Activated CD4-positive, alpha-beta memory T cell treated with anti-CD3 and anti-CD28 coated beads for 36 hours (primary cell): ENCODE measurements around the gene PLAAT2. TPM values are rescaled to one million over a fixed set of nuclear protein-coding genes. Genes with fewer than 3 reads are reported as not detected.

ENCODE experiments used
- CTCF ChIA-PET: fragments of 350-600 bp; sonication (Branson Sonifier 250); formaldehyde crosslinking; loops from one replicate; lab custom pipeline; 2021; ENCODE audit warnings: antibody characterized with exemption, inconsistent platforms; lab: Charles Lee
- POLR2A ChIA-PET: fragments of 350-600 bp; sonication (Branson Sonifier 250); formaldehyde crosslinking; loops from one replicate; lab custom pipeline; 2021; ENCODE audit warnings: antibody characterized with exemption; lab: Charles Lee
- DNase-seq: peaks from one replicate; pipeline ENCODE4 v3.0.0-alpha.2; 2020
- H3K27ac Mint-ChIP-seq: one replicate; pipeline ENCODE4 v1.8.0; 2021; ENCODE audit warnings: mixed read lengths
- H3K27me3 Mint-ChIP-seq: one replicate; pipeline ENCODE4 v1.8.0; 2021; ENCODE audit warnings: mixed read lengths
- H3K36me3 Mint-ChIP-seq: one replicate; pipeline ENCODE4 v1.8.0; 2021; ENCODE audit warnings: mixed read lengths
- H3K4me1 Mint-ChIP-seq: one replicate; pipeline ENCODE4 v1.8.0; 2021; ENCODE audit warnings: low read depth, mixed read lengths
- H3K4me3 Mint-ChIP-seq: one replicate; pipeline ENCODE4 v1.8.0; 2021; ENCODE audit warnings: mild to moderate bottlenecking, mixed read lengths
- H3K9me3 Mint-ChIP-seq: one replicate; pipeline ENCODE4 v1.8.0; 2021; ENCODE audit warnings: mixed read lengths
- intact Hi-C: fragments of 100-400 bp; cut with micrococcal nuclease; formaldehyde crosslinking; loops from one replicate; pipeline ENCODE4 v1.15.1; 2023
- total RNA-seq, 2 experiments: library from RNA; stranded (reverse); gene quantifications; one replicate each; pipeline ENCODE4 v1.2.3, GENCODE V29; 2021

The PLAAT2 gene
- total RNA-seq, 2 experiments from 2014 or later = 0.44 TPM; not detected in 1

DNA sequence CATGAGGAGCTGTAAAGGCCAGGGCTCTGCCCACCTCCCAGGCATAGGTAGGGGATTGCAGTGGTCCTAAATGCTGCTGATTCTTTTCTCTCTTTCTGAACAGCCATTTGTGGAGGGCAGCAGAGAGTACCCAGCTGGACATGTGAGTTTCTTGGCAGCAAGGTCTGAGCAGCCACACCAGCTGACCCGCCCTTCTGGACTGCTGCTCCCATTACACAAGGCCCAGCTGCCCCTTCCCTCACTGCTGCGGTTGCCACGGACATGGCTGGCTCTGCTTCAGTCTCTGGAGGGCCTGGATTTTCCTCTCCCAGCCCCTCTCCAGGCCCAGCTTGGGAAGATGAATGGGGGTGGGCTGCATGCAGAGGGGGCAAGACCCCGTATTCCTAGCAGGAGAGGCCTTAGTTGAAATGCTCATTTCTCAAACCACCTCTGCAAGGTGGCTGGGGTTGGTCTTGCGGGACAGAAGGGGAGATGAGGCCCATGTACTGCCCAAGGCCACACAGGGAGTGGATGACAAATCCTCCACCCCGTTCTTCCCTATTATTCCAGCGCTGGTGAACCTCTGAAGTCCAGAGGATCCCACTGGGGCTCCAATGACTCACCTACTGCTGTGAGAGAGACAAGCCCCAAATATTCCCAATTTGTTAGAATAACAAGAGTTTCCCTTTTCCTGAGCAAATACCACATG lies 52.7 kb downstream of the PLAAT2 start:
- no peak overlapping the region for H3K27ac Mint-ChIP-seq
- ChIA-PET CTCF (no interaction called here), POLR2A (interaction anchor here (0.6 kb wide), 1 partner anchor 13 kb away, joined by 3 read pairs; no protein-coding TSS in a partner anchor)
- no peaks in the 10 kb centered on the region for H3K4me1 Mint-ChIP-seq
- H3K9me3 Mint-ChIP-seq = no peaks in the 10 kb centered on the region
- no peaks in the 10 kb centered on the region for H3K36me3 Mint-ChIP-seq
- DNase-seq = no peak
- H3K27me3 Mint-ChIP-seq = no peaks in the 10 kb centered on the region
- no peak overlapping the region for H3K4me3 Mint-ChIP-seq
- intact Hi-C loops = no loop called here

GRCh38 chr11:63508745-63509144 lies 54.4 kb downstream of the PLAAT2 start:
- Mint-ChIP-seq H3K4me3 (no peak overlapping the region), H3K27ac (no peak overlapping the region), H3K9me3 (no peaks in the 10 kb centered on the region), H3K36me3 (no peaks in the 10 kb centered on the region), H3K4me1 (no peaks in the 10 kb centered on the region), H3K27me3 (no peaks in the 10 kb centered on the region)
- intact Hi-C loops = no loop called here
- ChIA-PET POLR2A (interaction anchor here (0.8 kb wide), 1 partner anchor 29 kb away, joined by 3 read pairs; no protein-coding TSS in a partner anchor), CTCF (interaction anchor here (1.0 to 1.2 kb wide), 3 partner anchors 28 to 485 kb away, joined by 3 to 5 read pairs (median 3); partner anchors contain the start of gene PLAAT4)
- DNase-seq = no peak

DNA sequence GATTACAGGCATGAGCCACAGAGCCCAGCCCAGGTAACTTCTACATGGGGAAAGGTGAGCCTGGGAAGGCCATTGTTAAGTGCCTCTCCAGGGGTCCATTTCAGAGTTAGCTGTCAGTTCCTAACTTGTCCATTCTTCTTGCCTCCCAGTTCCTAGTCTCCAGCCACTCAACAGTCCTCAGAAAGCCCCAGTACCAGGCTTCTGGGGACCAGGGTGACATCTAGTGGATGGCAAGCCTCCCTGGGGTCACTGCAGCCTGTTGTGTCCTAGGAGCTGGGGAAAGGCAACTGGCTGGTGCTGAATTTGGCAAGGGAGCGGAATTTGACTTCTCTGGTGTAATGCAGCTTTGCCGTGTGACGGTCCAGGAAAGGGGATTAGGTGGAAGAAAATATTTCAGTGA lies 55.2 kb downstream of the PLAAT2 start:
- ChIA-PET POLR2A (interaction anchor here (0.6 to 0.8 kb wide), 2 partner anchors 28 to 163 kb away, joined by 3 read pairs; no protein-coding TSS in a partner anchor), CTCF (interaction anchor here (0.7 to 1.2 kb wide), 4 partner anchors 29 to 484 kb away, joined by 3 to 5 read pairs (median 3); partner anchors contain the start of gene PLAAT4)
- H3K9me3 Mint-ChIP-seq = no peaks in the 10 kb centered on the region
- no peaks in the 10 kb centered on the region for H3K4me1 Mint-ChIP-seq
- H3K27ac Mint-ChIP-seq = no peak overlapping the region
- intact Hi-C loops = no loop called here
- DNase-seq = peak; percentile 43
- no peak overlapping the region for H3K4me3 Mint-ChIP-seq
- no peaks in the 10 kb centered on the region for H3K36me3 Mint-ChIP-seq
- no peaks in the 10 kb centered on the region for H3K27me3 Mint-ChIP-seq

GRCh38 chr11:63507511-63507910 lies 55.7 kb downstream of the PLAAT2 start:
- no peak for DNase-seq
- ChIA-PET CTCF (interaction anchor here (0.7 to 1.2 kb wide), 3 partner anchors 28 to 131 kb away, joined by 3 read pairs; no protein-coding TSS in a partner anchor), POLR2A (interaction anchor here (0.6 kb wide), 2 partner anchors 143 to 163 kb away, joined by 3 read pairs; no protein-coding TSS in a partner anchor)
- H3K9me3 Mint-ChIP-seq = no peaks in the 10 kb centered on the region
- H3K4me1 Mint-ChIP-seq = peaks cover 2% of the 10 kb centered on the region
- H3K36me3 Mint-ChIP-seq = no peaks in the 10 kb centered on the region
- intact Hi-C loops = no loop called here
- no peaks in the 10 kb centered on the region for H3K27me3 Mint-ChIP-seq
- H3K4me3 Mint-ChIP-seq = no peak overlapping the region
- H3K27ac Mint-ChIP-seq = no peak overlapping the region

GRCh38 chr11:63506876-63507275 lies 56.3 kb downstream of the PLAAT2 start:
- H3K27ac Mint-ChIP-seq = no peak overlapping the region
- H3K36me3 Mint-ChIP-seq = no peaks in the 10 kb centered on the region
- no peak overlapping the region for H3K4me3 Mint-ChIP-seq
- no peaks in the 10 kb centered on the region for H3K9me3 Mint-ChIP-seq
- no peak for DNase-seq
- H3K27me3 Mint-ChIP-seq = no peaks in the 10 kb centered on the region
- ChIA-PET POLR2A (interaction anchor here (0.5 to 0.6 kb wide), 3 partner anchors 26 to 144 kb away, joined by 3 to 5 read pairs (median 4); no protein-coding TSS in a partner anchor), CTCF (interaction anchor here (0.8 to 1.4 kb wide), 2 partner anchors 28 to 131 kb away, joined by 3 to 5 read pairs; no protein-coding TSS in a partner anchor)
- intact Hi-C loops = no loop called here
- H3K4me1 Mint-ChIP-seq = peaks cover 6% of the 10 kb centered on the region

GRCh38 chr11:63505857-63506528 lies 57.2 kb downstream of the PLAAT2 start, which contains the start of gene LGALS12:
TSS of gene LGALS12 (plus strand) at chr11:63506084. CDS start at chr11:63506459, 375 bp downstream.
- Mint-ChIP-seq H3K27ac (no peak within 1 kb of the TSS), H3K36me3 (no peaks in the 10 kb centered on the region), H3K4me1 (peaks cover 6% of the 10 kb centered on the region), H3K9me3 (peaks cover 1% of the 10 kb centered on the region), H3K27me3 (no peaks in the 10 kb centered on the region), H3K4me3 (no peak within 1 kb of the TSS)
- no peak for DNase-seq
- CTCF ChIA-PET = interaction anchor here (1.4 kb wide), 1 partner anchor 27 kb away, joined by 5 read pairs; no protein-coding TSS in a partner anchor
- intact Hi-C loops = no loop called here
- POLR2A ChIA-PET = interaction anchor here (0.5 kb wide), 1 partner anchor 106 kb away, joined by 5 read pairs; no protein-coding TSS in a partner anchor

DNA sequence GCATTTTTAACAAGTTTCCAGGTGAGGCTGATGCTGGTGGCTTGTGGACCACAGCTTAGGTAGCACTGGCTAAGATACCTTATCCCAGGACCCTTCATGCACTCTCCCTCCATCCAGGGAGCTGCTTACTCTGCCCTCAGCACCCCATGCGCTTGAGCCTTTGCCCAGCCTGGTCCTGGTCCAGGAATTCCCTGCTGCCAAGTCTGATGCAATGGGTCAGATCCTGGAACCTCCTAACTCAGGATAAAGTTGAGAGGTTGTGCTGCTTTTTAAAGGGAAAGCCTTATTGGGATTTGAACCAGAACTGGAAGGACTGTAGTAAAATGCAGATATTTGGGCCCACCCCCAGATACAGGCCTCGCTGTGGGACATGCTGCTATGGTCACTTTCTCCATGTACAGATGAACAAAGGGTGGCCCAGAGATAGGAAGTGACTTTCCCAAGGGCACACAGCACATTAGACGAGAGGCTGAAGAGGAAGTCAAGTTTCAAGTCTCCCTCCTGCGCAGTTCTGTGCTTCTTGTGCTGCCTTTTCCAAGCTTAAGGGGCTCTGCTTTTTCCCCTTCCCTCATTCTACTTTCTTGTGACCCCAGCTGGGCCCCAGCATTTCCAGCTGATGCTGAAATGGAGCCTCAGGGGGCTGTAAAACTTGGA lies 58.1 kb downstream of the PLAAT2 start:
- Mint-ChIP-seq H3K4me1 (peaks cover 6% of the 10 kb centered on the region), H3K27me3 (no peaks in the 10 kb centered on the region), H3K27ac (no peak overlapping the region), H3K36me3 (peaks cover 6% of the 10 kb centered on the region), H3K4me3 (no peak overlapping the region), H3K9me3 (peaks cover 10% of the 10 kb centered on the region)
- no peak for DNase-seq
- ChIA-PET POLR2A (no interaction called here), CTCF (interaction anchor here (0.6 to 1.3 kb wide), 2 partner anchors 26 to 78 kb away, joined by 3 read pairs; no protein-coding TSS in a partner anchor)
- intact Hi-C loops = no loop called here

DNA sequence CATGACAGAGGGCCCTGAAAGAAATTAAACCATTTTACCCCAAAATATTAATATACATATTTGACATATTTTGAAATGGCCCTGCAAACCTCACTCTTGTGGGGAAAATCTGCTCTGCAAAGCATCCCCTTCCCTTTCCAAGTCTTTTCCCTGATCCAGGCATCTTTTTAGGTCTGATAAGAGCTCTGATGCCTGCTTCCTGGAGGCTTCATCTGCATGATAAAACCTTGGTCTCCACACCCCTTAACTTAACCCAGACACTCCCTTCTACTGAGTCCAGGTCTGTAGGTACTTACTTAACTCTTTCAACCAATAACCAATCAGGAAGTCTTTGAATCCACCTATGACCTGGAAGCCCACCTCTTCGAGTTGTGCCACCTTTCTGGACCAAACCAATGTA lies 59.1 kb downstream of the PLAAT2 start:
- Mint-ChIP-seq H3K27ac (no peak overlapping the region), H3K4me1 (peaks cover 6% of the 10 kb centered on the region), H3K36me3 (peaks cover 7% of the 10 kb centered on the region), H3K9me3 (peaks cover 19% of the 10 kb centered on the region), H3K4me3 (no peak overlapping the region), H3K27me3 (peaks cover 3% of the 10 kb centered on the region)
- no peak for DNase-seq
- intact Hi-C loops = no loop called here
- CTCF ChIA-PET = interaction anchor here (1.3 kb wide), 1 partner anchor 25 kb away, joined by 3 read pairs; no protein-coding TSS in a partner anchor
- POLR2A ChIA-PET = interaction anchor here (0.5 kb wide), 1 partner anchor 62 kb away, joined by 3 read pairs; no protein-coding TSS in a partner anchor

DNA sequence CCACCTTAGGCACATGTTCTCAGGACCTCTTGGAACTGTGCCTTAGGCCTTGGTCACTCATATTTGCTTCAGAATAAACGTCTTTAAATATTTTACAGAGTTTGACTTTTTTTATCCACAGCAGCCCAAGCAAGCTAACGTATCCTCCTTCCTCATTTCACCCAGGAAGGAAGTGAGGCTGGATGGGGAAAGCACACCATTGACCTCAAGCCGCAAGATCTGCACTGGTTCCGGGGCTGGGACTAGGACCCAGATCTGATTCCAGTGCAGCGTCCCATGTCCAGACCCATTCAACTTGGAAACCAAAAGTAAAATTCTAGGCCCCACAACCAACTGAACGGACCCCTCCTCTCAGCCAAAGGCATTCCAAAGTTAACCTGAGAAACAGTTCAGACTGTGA lies 59.7 kb downstream of the PLAAT2 start:
- H3K27ac Mint-ChIP-seq = no peak overlapping the region
- peaks cover 3% of the 10 kb centered on the region for H3K27me3 Mint-ChIP-seq
- peaks cover 7% of the 10 kb centered on the region for H3K36me3 Mint-ChIP-seq
- H3K9me3 Mint-ChIP-seq = peaks cover 19% of the 10 kb centered on the region
- CTCF ChIA-PET = no interaction called here
- no peak for DNase-seq
- peaks cover 6% of the 10 kb centered on the region for H3K4me1 Mint-ChIP-seq
- intact Hi-C loops = no loop called here
- POLR2A ChIA-PET = no interaction called here
- no peak overlapping the region for H3K4me3 Mint-ChIP-seq
